NCI-H526 (cell line): ENCODE data around the gene IGF2BP2.
"Not testable (repeated sequence)": the region's sequence is repeated elsewhere in the genome, so short reads cannot be mapped to it uniquely, and the experiment has no call there.

Source experiments
- DNase-seq, 2 experiments: peaks; one replicate each; lab custom pipeline; 2025; lab: John Stamatoyannopoulos, UW

The IGF2BP2 gene

GRCh38 chr3:185711255-185711870 is 113.5 kb downstream of the IGF2BP2 start:
- DNase-seq = no peak

- no peak for DNase-seq
Measured at GRCh38 chr3:185709251-185709955, 115.4 kb downstream of the IGF2BP2 start.

GRCh38 chr3:185708392-185708791 is 116.5 kb downstream of the IGF2BP2 start:
- no peak for DNase-seq

- DNase-seq = no peak
Measured at GRCh38 chr3:185705498-185705897, 119.3 kb downstream of the IGF2BP2 start.

GRCh38 chr3:185702262-185703225 is 122.3 kb downstream of the IGF2BP2 start:
- no peak for DNase-seq

- no peak for DNase-seq
Measured at GRCh38 chr3:185701611-185702261, 123.1 kb downstream of the IGF2BP2 start.

GRCh38 chr3:185699927-185700326 is 124.9 kb downstream of the IGF2BP2 start:
- DNase-seq = no peak

GRCh38 chr3:185697228-185697627 is 127.6 kb downstream of the IGF2BP2 start:
- not testable (repeated sequence) for DNase-seq

GRCh38 chr3:185696039-185696438 is 128.8 kb downstream of the IGF2BP2 start:
- DNase-seq = no peak

- no peak for DNase-seq
Measured at GRCh38 chr3:185693985-185694653, 130.7 kb downstream of the IGF2BP2 start.

GRCh38 chr3:185691622-185692021 is 133.2 kb downstream of the IGF2BP2 start:
- DNase-seq = no peak

- no peak for DNase-seq
Measured at GRCh38 chr3:185687271-185687878, 137.5 kb downstream of the IGF2BP2 start.

- DNase-seq = no peak
Measured at GRCh38 chr3:185685231-185686035, 139.4 kb downstream of the IGF2BP2 start.

GRCh38 chr3:185680231-185680630 is 144.6 kb downstream of the IGF2BP2 start:
- DNase-seq = no peak

- no peak for DNase-seq
Measured at GRCh38 chr3:185678027-185678426, 146.8 kb downstream of the IGF2BP2 start.

GRCh38 chr3:185677146-185677829 is 147.6 kb downstream of the IGF2BP2 start:
- DNase-seq = peak; percentile 3 to 57

- no peak for DNase-seq
Measured at GRCh38 chr3:185667574-185667973, 157.3 kb downstream of the IGF2BP2 start.

- no peak for DNase-seq
Measured at GRCh38 chr3:185663929-185664328, 160.9 kb downstream of the IGF2BP2 start.

GRCh38 chr3:185661772-185662171 is 163.1 kb downstream of the IGF2BP2 start:
- DNase-seq = no peak

GRCh38 chr3:185661296-185661695 is 163.5 kb downstream of the IGF2BP2 start:
- not testable (repeated sequence) for DNase-seq
